HG02885 (cell line): ENCODE measurements around the gene SLC6A8.
"Not testable (repeated sequence)": the region's sequence is repeated elsewhere in the genome, so short reads cannot be mapped to it uniquely, and the experiment has no call there.

ENCODE experiments used
- ATAC-seq: cut with Tn5 transposase; IDR thresholded peaks from one replicate; pipeline ENCODE4 v1.9.1; 2021; ENCODE audit warnings: mild to moderate bottlenecking; ENCODE audit not compliant: unreplicated experiment, poor library complexity

The SLC6A8 gene

DNA sequence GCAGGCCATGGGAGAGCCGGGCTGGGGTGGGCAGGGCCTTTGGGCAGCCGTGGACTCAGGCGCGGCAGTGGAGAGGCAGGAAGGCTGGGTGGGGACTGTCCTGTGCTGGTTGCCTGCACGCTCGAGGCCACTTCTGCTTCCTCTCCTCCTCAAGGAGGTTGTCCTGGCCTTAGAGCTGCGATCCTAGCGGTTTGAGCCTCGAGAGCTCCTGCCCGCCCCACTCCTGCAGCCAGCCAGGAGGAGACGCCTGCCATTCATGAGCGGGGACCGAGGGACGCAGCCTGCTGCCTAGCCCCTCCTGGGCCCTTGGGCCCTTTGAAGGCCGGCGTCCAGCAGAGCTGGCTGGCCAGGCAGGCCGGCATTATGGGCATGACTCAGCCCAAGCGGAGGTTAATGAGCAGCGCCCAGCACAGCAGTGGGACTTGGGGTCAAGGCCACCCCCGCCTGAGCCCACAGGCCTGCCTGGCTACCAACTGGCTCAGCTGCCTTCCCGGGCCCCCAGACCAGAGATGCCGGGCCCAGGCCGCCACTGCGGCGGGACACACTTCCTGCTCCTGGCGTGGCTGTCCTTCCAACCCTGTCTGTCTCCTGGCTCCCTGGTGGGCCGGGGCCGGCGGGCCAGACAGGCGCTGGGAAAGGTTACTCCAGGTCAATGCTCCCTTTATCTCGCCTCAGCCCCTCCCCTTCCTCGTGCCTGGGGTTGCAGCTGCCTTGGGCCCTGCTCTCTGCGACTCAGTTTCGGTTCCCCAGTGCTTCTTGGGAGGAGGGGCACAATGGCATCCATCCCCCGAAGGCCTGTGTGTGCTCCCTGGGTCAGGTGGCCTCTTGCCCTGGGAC lies 38.8 kb downstream of the SLC6A8 start:
- ATAC-seq, result peak; percentile 49

DNA sequence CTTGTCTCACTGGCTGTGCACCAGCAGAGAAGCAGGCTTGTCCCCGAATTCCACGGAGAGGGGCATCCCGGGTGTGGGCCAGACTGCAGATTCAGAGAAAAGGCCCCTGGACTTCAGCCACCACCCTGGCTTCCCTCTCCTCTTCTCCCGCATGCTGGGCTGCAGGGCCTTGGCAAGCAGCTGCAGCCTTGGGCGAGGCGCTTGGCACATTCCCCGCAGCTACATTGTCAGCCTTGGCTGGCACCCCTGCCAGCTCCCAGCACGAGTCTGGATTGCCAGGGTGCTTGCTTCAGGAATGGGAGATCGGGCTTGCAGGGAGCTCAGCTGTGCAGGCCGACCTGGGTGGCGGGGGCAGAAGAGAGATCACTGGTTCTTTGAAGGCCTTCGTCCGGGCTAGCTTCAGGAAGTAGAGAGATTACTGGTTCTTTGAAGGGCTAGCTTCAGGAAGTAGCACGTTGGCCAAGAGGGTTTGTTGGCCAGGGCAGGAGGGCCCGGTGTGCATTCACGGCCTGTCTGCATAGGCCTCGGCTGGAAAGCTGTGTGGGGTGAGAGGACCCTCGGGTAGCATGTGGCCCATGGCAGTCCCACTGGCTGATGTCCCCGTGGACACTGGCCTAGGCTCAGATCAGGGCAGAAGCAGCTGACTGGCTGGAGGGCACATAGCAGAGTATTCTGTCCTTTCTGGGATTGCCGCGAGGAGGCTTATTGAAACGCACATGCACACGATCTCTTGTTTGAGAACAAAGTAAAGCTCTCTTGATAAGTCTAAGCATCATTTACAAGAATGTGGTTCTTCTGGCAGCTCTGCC lies 39.6 kb downstream of the SLC6A8 start:
- no peak for ATAC-seq

DNA sequence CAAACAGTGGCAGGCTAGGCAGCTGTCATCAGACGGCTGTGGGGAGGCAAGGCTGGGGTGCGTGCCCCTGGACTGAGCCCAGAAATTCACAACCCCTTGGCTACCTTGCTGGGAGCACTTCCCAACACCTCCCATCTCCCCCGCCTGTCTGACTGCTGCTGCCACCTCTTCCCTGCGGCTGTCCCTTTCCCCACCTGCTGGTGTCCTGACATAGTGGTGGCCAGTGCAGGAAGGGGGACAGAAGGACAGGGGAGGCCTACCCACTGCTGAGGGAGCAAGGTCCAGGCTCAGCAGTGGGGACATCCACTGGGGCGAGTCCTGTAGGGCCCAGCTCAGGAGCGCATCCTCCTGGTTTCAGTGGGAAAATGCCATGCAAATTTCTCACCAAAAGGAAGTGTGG lies 40.4 kb downstream of the SLC6A8 start:
- no peak for ATAC-seq

DNA sequence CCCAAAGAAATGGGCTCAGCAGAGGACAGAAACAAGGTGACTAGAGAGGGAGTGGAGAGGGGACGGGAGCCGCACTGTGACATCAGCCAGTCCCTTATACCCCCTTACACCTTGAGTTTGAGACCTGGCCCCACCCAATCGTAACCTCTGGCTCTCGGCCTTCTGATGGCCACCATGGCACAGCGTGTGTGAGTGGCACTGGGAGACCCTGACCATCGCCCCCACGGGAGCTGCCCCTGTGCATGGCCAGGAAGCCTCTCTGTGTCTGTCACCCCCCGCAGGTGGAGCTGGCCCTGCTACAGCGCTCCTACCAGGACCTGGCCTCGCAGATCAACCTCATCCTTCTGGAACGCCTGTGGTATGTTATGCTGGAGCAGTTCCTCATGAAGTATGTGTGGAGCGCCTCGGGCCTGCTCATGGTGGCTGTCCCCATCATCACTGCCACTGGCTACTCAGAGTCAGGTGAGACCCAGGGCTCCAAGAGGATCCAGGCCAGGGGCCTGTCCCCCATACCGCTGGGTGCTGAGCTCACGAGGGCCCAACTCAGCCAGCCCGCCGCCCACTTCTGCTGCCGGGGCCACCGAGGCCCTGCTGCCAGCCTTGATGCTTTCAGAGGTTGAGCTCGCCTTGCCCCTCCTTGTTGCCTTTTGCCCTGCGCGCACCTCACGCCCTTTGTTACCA lies 41.4 kb downstream of the SLC6A8 start:
- no peak for ATAC-seq

DNA sequence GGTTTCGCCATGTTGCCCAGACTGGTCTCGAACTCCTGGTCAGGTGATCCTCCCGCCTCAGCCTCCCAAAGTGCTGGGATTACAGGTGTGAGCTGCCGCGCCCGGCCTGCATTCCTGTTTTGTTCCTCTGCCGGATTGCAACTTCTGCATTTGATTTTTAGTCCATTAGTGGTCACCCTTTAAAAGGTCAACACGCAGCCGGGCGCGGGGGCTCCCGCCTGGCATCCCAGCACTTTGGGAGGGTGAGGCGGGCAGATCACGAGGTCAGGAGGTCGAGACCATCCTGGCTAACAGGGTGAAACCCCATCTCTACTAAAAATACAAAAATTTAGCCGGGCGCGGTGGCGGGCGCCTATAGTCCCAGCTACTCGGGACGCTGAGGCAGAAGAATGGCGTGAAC lies 42.4 kb downstream of the SLC6A8 start:
- not testable (repeated sequence) for ATAC-seq

DNA sequence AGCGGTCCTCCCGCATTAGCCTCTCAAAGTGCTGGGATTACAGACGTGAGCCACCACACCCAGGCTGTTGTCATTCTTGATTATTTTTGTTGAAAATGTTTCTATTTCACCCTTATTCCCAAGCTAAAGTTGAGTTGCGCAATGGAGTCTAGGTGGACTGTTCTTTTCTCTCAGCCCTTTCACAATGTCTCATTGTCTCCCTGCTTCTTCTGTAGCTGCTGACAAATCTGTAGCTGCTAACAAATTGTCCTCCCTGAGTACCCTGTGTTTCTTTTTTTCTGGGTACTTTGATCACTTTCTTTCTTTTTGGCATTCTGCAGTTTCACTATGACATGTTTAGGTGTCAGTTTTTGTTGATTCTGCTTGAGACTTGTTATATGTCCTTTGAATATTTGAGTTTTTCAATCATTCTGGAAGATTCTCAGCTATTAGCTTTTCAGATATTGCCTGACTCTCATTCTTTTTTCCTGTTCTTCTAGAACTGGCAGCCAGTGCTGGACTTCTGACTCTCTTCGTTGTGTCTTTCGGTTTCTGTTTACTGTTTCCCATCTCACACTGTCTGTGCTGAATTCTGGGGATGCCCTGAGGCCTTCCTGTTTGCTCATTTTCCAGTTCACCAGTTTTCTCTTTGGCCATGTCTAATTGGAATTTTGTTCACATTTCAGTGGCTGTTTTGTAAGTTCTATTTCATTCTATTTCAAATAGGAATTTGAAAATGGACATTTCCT lies 43.6 kb downstream of the SLC6A8 start:
- no peak for ATAC-seq

DNA sequence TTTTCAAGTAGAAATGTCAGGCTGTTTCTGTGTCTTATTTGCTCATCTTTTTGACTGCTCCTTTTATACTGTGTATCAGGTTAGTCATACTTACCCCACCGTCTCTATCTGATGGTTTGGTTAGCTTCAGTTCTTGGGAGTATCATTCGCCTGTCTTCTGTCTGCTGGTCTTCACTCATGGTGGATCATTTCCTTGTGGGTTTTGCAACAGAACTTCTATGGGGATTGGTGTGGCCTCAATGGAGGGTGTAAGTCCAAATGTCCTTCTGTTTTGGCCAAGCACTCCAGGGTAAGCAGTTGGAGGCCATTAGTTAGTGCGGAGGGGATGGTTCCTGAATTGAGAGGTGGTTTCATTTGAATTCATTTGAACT lies 44.1 kb downstream of the SLC6A8 start:
- no peak for ATAC-seq

DNA sequence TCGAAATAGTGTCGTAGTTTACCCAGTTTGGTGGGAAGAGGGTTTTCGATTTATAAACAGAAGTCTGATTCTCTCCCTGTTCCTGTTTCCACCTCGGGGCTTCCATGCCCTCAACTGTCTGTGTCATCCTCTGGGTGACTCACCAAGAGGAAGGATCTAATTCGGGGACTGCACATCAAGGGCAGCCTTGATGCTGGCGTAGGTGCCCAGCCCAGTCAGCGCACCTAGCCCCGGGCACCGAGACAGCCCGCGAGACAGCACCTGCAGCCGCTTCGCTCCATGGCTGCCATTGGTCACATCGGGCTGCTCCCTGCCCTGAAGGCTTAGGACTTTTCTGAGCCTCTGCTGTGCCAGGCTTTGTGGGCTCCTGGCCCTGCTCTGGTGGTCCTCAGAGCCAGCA lies 44.7 kb downstream of the SLC6A8 start:
- no peak for ATAC-seq

DNA sequence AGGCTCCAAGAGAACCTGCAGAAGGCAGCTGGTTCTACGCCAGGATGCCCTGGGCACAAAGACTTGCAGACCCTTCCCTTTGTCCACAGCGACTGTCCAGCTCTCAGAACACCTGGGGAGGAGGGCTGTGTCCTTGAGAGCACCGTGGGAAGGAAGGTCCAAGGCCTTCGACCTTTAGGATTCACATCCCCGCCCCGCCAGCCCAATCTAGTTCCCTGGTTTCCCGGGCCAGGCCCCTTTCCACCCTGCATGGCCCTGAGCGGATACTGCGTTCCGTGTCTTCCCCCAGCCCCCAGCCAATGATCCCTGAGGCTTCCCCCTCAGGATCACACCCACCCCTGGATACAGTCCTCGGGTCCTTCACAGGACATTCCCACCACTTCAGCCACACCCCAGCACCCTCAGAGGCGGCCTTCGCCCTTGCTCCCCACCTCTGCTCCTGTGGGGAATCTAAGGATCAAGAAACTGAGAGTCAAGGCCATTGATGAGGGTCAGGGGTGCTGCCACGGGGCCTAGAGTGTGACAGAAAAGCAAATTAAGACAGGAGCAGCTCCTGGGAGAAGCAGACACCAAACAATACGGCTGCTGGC lies 46.0 kb downstream of the SLC6A8 start:
- no peak for ATAC-seq

DNA sequence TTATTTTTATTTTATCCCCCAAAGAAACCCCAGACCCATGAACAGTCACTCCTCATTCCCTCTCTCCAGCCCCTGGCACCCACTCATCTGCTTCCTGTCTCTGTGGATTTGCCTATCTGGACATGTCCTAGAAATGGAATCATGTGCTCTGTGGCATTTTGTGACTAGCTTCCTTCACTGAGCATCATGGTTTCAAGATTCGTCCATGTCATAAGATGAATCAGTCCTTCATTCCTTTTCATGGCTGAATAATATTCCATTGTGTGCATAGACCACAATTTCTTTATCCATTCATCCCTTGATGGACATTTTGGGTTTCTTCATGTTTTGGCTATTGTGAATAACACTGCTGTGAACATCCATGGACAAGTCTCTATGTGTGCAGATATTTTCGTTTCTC lies 47.1 kb downstream of the SLC6A8 start:
- ATAC-seq, result no peak

DNA sequence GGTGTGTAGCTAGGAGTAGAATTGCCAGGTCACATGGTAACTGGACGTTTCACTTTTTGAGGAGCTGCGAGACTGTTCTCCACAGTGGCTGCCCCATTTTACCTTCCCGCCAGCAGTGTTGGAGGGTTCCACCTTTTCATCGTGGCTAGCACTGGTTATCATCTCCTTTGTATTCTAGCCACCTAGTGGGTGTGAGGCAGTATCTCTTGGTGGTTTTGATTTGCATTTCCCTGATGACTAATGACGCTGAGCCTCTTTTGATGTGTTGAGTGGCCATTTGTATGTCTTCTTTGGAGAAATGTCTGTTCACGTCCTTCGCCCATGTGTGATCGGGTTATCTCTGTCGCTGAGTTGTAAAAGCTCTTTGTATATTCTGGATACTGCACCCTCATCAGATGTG lies 47.5 kb downstream of the SLC6A8 start:
- no peak for ATAC-seq

DNA sequence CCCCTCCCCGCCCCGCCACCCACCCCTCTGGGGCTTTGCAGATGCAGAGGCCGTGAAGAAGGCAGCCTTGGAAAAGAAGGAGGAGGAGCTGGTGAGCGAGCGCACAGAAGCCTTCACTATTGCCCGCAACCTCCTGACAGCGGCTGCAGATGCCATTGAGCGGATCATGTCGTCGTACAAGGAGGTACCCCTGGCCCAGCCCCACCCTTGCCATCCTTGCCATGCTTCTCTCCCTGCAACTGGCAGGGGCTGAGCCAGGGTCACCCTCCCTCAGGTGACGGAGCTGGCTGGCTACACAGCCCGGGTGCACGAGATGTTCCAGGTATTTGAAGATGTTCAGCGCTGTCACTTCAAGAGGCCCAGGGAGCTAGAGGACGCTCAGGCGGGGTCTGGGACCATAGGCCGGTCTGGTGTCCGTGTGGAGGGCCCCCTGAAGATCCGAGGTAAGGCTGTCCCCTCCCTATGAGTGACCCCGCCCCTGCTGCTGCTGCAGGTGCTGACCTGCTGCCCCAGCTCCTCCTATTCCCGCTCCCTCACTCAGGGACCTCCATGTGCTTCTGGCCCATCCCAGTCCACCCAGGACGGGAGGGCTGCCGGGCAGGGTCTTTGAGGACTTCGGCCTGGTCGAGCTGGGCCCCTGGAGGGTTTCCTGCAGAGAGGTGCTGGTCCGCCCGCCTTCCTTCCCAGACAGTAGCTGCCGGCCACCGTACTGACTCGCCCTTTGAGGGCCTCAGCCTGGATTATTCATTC lies 48.5 kb downstream of the SLC6A8 start:
- ATAC-seq, result no peak

DNA sequence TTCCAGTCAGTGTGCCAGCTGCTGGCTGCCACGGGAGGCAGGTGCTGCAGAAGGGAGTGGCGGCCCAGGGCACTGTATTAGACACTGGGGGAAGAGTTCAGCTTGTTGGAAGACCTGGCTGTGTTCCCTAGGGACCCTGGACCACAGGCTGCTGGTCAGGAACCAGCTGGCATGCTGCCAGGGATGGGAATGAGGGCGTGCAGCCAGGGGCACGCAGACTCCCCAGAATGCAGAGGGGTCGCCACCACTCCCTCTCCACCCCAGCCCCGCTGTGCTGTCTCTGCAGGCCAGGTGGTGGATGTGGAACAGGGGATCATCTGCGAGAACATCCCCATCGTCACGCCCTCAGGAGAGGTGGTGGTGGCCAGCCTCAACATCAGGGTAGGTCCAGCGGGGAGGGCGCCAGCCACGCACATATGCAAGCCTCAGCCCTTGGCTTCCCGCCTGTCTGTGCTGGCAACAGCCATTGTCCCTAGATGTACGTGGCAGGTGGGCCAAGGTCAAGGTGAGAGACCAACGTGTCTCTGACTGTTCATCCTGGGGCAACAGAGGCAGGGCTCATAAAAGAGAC lies 49.2 kb downstream of the SLC6A8 start:
- no peak for ATAC-seq

DNA sequence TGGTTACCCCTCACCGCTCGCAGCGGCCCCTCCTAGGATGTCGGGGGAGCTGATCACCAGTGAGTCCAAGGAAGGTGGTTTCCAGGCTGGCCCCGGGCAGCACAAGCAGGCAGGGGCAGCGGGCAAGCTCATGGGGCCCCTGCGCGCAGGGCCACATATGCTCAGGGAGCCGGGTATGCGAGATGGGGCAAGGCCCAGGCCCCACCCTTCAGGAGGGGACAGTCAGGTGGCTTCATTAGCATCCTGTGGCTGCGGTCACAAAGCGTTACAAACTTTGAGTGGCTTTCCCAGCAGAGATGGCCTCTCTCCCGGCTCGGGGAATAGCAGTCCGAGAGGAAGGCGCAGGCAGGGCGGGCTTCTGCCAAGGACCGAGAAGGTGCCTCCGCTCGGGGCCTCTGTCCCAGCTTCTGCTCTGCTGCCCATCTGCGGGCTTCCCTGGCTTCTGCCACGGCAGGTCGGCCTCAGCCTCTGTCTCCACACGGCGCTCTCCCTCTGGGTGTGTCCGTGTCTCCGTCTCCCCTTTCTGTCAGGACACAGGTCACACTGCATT lies 50.4 kb downstream of the SLC6A8 start:
- ATAC-seq, result no peak

DNA sequence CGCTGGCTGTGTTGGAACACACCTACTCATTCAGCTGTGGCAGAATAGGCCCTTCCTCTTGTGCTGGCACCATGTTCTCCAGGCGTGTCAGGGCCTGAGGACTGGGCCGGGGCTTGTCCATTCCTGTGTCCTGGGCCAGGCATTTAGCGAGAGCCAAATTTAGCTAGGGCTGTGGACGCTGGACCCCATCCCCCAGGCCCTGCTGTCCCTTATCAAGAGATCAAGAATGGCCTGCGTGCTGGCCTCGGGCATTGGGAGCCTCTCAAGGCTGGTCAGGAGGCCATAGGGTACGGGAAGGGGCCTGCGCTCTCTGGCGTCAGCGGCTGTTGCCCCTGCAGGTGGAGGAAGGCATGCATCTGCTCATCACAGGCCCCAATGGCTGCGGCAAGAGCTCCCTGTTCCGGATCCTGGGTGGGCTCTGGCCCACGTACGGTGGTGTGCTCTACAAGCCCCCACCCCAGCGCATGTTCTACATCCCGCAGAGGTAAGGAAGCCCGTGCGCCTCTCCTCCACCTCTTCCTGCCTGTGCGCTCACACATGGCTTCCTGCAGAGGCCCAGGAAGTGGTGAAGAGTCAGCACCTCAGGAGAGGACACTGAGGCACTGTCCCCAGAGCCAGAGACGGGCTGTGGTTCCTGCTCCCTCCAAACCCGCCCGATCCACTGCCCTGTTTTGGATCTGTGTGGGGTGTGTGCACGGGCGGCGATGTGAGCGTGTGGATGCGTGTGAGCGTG lies 52.2 kb downstream of the SLC6A8 start:
- ATAC-seq, result no peak

DNA sequence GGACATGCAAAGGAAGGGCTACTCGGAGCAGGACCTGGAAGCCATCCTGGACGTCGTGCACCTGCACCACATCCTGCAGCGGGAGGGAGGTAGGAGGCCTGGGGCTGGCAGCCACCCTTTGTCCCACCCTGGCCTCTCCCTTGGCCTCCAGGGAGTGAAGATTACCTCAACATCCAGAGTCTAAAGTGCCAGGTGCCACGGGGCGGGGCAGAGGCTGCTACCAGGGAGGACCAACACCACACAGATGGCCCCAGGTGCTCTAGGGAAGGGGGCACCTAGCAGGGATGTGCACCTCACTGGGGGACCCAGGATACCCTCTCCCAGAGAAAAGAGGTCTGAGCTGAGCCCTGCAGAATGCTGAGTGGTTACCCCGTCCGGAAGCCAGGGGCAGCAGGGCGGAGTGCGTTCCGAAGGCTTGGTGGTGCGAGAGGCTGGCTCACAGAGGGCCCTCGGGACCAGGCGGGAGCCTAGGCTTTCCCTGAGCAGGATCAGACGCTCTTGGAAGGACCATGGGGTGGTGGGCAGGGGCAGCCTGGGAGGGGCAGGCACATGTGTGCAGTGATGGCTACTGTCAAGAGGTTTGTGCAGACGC lies 53.0 kb downstream of the SLC6A8 start:
- ATAC-seq, result no peak

DNA sequence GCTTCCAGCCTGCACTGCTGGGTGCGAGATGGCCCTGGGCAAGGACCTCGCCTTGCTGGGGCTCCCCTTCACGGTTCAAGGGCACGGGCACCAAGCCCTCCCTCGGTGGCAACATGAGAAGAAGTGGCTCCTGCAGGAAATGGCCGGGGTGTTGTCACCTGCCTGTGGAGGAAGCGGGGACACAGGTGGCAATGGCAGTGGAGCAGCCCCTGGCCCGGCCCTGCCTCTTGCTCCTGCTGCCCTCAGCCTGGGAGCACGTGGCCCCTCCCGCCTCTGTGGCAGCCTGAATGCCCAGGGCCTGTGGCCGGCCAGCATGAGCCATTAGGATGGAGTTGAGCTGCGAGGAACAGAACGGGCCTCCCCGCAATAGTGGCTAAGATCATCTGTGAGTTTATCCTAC lies 53.7 kb downstream of the SLC6A8 start:
- no peak for ATAC-seq

DNA sequence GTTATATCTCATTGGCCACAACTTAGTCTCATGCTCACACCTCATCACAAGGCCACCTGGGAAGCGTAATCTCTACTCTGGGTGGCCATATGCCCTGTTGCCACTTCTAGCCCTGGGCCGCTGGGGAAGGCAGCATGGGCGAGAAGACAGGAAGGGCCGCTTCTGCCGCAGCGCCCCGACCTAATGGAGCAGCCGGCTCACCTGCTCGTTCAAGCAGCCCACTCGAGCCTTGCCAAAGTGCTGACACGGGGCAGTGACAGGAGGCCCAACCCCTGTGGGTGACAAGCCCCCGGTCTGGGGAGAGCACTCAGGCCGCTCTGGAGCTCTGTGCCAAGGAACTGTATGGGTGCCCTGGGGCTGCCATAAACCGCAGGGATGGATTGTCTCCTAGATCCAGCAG lies 54.4 kb downstream of the SLC6A8 start:
- ATAC-seq, result not testable (repeated sequence)
